Non-pigmented ciliary epithelial cell (primary cell): Measurements from ENCODE around the gene ANK3.

Experiments used
- DNase-seq: peaks from one replicate; pipeline ENCODE4 v3.0.0-alpha.2; 2010; ENCODE audit warnings: low read depth

Gene ANK3

DNA sequence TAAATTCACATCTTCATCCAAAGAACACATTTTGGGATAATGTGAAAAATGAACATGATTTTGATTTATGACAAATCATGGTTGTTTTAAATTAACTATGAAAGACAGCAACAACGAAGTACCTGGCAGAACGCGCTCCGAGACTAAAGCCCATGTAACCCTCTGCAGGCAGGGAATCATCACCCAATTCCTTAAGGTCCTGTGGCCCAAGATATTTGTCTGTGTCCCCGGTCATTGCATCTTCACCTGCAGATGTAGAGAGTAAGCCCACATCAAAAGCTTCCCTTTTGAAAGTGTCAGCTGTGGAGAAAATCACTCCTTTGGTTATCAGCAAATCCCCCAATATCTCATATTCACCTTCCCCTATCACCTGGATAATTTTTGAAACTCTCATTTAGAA lies 250.8 kb downstream of the ANK3 start:
- no peak for DNase-seq

DNA sequence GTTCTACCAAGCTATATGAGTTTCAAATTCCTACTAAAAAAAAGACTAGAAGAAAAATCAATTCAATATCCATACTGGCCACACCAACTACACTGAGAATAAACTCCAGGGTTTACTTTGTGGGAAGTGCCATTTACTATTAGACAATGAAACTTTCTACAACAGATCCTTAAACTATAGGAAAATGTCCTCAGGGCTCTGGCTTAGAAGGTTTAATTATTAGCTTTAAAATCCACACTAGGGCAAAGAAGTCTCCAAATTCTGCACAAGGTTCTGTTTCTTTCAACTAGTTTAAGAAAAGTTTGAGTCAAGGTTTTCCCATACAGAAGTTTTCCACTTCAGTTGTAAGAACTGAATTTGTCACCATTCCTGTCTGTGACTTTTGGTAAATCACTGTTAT lies 251.6 kb downstream of the ANK3 start:
- DNase-seq: no peak

DNA sequence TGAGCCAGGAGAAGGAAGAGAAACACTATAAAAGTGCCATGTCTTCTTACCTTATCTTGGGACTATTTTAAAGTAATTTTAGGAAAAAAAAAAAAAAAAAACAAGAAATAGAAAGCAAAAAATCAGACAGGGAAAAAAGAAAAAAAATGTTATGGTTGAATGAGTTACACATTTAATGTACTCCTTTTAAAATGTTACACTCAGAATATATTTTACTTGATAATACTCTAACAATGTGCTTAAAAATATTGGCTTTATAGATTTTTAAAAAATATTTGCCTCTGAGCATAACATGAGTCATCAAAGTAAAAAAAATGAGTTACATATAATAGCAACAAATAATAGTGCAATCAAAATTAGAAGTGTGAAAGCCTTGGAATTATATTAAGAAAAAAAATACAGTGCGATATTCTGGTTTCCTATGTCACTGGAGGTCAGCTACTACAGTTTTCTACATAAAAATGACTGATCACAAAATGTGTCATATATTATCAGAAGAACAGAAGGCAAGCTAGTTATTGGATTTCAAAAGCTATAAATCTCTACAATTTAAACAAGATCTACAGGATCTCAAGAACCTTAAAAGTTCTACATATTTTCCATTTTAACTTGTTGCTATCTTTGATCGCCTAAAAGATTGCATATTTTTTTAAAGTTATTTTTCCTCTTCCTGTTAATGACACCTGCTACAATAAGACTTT lies 252.2 kb downstream of the ANK3 start:
- no peak for DNase-seq

DNA sequence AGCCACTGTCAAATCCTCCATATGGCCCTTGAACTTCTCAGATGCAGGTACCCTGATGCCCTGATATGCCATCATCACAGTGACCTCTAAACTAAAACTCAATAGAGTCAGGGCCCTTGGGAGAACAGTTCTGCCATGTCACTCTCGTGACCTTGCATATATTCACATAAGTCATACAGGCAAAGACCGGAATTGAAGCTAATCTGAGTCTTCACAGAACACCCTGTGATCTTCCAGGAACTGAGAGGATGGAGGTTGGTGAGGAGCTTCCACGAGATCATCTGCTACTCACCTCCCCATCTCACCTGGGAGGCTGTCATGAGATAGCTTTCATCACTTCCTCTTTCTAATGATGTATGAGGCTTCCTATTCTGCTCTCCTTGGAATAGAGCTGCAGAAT lies 254.7 kb downstream of the ANK3 start:
- DNase-seq: no peak

DNA sequence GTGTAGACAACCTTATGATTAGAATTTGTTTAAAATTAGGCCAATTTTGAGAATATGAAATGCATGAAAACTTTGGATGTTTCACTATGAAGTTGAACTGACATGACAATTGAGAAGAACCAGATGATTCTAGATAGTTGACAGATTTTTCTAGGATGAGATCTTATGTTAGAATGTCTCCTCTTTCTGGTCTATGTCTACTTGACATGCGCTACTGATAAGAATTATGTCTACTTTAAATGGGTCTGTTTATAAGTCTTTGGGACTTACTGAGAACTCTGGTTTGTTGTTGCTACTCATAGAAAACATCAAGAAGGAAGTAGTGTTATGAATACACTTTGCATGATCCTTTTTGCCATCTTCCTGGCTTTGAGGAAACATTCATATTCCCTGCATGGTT lies 255.1 kb downstream of the ANK3 start:
- no peak for DNase-seq

DNA sequence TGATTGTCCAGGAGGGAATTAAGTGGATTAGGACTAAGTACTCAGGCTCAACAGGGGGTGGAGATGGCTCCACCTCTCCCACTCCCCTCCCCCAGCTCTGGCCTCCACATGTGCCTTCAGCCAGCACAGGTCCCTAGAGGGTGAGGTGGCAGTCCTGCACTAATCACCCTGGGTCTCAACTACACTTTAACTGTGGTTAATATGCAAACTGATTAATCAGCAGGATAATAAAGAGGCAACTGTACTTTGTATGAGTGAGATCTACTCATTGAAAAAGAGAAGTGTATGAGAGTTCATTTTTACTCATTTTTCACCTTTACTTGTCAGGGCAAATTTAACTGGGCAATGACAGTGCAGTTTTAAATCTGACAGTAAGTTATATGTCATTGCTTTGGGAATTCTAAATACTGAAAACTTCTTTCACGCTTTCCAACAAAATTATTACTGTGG lies 259.5 kb downstream of the ANK3 start:
- DNase-seq: no peak

DNA sequence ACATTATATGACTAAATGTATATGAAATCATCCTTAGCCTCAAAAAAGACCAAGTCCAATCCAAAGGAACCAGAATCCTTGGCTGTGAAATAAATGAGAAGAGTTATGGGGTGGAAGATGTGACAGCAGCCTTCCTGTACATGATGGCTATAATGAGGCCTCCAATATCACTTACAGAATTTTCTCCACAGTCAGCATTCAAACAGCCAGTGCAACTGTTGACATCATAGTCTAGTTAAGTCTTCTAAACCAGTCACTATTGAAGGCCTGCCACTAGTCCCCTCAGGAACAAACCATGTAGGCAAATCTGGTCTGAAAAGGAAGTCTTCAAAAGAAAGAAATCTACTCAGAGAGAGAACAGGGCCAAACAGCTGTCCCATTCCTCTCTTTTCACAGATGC lies 263.8 kb downstream of the ANK3 start:
- no peak for DNase-seq

DNA sequence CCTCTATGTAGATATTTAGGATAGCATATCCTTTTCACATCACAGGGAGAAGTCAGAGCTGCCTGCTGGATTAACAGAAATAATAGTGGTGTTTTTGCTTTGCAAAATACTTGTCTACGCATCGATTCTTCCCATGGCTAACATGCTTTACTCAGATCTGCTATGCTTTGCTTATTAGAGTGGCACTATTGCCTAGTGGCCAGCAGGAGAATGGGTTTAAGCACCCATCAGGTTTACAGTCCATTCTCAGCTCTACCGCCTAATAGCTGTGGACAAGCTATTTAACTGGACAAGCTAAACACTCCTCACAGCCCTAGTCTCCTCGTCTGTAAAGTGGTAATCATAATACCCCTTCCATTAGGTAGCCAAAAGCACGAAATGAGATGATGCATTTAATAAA lies 265.1 kb downstream of the ANK3 start:
- no peak for DNase-seq

DNA sequence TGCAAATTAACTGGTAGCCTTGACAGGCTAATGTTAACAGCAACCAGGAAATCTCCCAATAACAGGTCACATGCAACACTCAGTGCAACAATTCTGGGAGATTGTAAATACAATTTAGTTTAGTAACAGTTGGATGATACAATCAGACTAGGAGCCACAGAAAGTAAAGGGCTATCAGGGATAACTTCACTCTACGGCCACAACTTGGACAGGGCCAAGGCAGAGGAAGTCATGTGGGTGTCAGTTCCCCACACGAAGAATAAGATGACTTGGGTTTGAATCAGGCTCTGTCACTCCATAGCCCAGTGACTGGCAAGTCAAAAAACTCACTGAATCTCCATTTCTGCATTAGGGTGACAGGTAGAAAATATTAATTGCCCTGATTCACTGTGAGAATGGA lies 266.0 kb downstream of the ANK3 start:
- no peak for DNase-seq

DNA sequence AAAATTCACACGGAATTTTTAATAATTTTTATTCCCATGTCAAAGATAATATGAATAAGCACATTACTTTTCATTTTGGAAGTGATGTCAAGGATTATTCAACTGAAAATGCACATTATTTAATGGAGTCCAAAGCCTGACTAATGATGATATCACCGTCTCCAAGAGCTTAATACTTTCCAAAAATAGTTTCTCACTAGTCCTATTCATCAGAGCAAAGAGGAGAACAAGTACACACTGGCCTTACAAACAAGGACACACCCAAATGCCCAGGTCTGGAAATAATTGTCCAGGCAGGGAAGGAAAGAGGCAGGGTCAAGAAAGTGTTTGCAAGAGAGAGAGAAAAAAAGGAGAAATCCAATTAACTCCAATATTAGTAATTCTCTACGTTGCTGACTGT lies 266.5 kb downstream of the ANK3 start:
- DNase-seq: peak; percentile 55

DNA sequence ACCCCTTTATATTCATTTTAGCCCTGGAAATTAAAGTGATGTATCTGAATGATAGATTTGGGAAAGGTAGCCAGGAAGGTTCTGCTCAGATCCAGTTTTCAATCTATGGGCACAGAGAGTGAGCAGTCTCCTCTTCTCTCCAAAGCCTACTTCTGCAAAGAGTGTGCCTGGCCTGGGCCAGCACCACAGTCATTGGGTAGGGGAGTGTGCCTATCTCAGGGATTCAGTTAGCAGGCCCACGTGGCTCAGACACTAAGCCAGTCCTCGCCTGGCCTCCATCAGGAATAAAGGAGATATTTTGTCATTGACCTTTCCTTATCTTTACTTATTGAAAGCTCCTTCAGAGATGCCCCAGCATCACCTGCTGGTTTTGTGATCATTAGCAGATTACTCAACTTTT lies 267.5 kb downstream of the ANK3 start:
- DNase-seq: no peak

DNA sequence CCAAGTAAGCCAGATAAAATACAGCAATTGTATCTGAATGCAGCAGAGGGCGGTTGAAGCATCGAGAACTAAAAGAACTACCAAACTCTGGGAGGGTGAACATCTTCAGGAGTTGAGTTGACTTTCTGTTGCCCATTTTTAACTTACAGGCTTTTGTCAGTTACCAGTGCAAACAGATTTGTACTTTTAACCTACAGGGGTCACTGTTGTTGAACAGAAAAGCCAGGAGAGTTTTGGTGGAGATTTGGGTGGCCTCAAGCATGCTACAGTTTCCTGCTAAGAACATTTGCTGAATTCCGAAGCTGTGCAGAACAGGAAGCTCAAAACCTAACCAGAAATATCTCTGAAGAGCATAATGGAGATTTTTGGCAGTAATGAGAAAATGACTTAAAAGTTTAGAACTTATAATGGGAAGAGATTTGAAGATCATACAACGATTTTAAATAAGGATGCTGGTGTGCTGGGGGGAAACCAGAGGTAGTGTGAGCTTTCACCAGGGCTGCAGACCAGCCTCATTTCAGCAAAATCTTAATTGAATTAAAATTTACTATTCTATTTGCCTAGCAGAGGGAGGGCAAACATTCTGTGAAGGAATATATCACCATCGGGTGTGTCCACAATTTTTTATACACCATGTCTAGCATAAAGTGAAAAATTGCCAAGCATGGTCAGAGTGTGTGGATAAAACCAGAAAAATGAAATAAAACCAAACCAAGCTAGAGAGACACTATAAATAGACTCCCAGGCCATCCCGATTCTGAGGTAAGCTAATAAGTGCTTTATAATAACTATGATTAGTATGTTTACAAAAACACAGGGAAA lies 274.7 kb downstream of the ANK3 start:
- peak; percentile 45 for DNase-seq

DNA sequence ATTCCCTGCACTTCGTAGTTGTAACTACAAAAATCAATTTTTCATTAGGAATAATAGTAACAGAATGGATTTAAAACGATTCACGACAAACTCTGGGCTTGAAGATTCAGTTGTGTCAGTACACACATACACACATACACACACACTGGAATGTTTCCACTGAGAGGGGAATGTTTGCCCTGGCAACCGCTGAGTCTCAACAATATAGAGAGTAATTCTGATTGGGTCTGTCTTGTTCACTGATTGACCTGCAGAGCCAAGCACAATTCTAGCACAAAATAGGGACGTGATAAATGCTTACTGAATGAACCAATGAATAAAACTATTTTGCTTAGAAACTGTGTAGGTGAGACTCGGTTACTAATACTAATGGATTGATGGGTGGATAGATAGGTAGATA lies 278.9 kb downstream of the ANK3 start:
- DNase-seq: no peak

DNA sequence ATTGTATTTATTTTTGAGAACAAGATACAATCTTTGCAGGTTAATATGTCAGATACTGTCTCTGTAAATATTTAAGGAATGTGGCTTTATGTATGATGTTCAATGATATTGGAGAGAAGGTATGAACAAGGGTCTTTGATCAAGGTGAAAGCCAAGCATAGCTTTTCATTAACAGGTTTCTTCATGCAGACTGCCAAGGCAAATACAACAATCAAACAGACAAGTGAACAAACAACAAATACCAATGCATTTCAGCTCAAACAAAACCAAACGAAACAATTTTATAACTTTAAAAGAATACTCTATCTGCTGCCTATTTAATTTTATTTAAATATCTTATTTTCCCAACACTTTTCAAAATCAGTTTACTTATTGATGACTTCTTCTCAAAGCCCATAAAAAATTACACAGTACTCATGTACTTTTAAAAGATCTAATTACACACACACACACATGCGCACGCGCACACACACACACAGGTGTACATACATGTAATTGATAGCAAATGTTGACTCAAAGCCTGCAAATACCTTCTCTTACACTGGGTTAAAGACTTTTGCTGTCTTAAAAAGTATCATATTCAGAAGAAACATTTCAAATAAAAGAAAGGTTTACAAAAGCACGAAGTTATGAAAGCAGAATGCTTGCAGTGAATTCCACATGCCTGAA lies 282.2 kb downstream of the ANK3 start:
- no peak for DNase-seq

DNA sequence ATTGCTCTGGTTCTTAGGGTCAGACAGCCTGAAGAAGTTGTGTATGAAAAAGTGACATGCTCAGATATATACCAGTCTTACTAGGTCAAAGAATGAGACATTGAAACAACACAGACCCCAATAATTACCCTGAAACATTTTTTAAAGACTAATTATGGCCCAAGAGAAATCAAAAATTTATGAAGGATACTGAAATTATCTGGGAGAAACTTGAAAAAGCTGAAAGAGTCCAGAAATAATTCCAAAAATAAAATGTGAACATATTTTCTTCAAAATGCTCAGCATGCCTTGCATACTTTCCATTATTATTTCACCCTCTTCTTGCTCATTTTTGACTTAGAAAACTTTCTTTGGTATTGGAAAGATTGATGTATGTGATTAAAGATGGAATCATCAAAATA lies 284.4 kb downstream of the ANK3 start:
- DNase-seq: no peak

DNA sequence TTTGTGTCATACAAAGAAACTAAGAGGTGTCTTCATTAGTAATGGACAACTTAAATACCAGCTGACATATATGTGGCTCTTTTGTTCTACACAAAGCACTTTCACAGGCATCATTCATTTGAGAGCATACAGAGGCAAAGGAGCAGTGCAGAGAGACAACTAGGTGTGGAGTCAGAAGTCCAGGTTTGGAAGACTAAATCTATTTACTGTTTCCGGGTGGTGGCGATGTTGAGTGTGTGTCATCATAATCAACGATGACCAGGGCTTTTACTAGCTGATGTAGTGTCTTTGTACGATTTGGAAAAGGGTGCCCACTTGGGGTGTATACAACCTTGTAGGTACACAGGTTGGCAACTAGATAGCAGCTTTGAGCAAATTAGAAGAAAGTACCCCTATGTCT lies 287.9 kb downstream of the ANK3 start:
- DNase-seq: no peak

DNA sequence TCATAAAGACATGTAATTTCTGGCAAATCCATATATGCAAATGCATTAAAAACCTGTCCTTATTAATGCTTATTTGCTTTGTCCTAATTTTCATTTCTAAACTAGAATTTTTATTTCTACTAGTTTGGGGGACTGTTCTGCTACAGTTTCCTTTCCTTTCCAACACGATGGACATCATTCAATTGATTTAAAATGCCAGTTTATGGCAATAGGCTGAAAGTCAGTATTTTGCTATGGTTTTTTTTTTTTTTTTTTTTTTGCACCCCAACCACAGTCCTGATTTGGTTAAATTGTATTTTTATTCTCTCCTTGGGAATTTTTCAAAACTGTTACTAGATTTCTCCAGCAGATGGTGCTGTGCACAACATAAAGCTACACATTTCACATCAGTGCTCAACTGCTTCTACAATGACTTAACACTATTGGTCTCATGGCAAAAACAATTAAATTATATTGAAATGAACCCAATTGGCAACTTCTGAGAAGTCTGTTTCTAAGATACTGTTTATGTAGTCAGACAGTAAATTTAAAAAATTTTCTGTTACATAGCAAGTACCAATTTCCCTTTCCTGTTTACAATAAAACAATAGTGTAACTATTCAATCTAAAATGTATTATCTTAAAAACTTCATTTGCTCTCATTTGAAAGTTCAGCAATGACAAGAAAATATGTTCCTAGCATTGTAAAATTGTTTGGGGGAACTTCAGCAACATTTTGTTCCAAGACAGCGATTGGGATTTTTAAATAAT lies 289.5 kb downstream of the ANK3 start:
- DNase-seq: peak; percentile 20

DNA sequence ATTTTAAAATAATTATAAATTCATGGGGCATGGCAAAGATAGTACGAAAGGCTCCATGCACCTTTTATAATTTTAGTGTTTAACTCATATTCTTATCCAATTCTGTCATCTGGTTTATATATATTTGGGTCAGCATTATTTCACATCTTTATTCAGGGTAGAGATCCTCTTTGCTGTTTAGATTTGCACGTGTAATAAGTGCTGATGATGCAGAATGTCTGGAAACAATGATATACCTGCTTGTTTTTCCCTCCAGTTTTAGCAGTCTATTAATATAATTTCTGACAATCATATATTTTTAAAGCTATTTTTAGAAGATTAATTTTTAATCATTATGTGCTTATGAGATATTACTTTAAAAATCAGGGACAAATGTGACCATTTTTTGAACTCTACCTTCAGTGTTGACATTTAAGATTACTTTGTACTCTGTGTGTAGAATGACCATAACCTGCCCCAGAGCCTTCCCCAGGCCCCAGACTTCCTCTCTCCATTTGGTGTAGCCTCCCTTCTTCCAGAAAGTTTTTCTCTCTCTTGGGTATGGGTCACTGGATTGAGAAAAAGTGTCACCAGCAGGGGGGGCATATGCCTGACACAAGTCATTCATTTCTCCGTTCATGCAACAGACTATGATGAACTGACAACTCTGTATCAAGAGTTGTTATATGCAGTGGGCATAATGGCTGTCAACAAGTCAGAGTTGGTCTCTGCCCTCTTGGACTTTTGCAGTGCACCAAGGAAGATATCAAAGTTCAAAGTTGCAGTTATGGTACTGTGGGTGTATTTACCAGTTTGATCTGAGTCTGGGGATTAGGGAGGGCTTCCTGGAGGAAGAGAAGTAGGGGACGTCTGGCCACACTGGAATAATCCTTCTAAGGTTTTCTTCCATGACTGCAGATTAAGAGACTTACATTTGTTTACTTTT lies 290.7 kb downstream of the ANK3 start:
- DNase-seq: no peak

DNA sequence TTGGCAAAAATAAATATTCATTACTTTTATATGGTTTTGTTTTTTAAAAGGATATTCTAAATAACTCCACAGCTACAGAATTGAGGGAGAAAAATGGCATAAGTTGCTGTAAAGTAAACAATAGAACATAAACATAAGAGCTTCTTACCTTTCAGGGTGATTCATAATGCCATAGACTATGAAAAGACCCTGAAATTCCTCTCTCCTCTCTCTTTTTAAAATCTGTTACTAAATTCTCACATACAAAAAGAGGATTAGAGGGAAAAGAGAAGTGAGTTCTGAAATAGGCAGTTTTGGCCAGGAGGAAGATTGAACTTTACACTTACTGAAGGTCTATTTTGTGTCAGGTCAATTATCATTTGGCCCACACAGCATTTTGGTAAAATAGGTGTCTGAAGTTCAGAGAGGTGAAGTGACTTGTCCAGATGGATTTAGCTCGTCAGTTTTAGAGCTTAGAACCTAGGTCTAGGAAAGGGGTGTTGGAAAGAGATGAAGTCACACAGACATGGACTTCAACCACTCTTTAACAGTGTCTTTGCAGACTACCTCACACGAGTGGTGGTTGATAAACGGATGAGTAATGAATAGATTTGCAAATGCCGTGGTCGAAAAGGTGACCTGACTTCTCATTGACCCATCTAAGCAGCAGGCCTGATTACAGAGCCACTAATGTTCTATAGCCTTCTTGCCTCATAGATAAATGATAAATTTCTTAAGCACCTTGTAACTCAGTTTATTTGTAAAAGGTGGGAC lies 292.7 kb downstream of the ANK3 start:
- no peak for DNase-seq

DNA sequence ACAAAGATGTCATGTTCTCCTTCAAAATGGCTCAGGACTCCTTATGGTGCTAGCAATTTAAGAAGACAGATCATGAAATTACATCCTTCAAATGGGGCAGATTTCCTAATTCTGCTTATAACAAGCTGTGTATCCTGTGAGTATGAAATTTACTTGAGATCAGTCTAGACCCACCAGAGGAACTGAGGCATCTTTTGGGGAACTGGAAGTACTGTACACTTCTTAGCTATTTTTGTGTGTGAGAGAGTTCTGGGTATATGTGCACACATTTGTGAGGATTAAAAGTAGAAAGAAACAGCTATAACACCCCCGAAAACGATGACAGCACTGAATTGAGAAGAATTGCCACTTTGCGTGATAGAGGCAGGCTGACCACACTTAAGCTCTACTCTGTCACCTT lies 296.4 kb downstream of the ANK3 start:
- no peak for DNase-seq

DNA sequence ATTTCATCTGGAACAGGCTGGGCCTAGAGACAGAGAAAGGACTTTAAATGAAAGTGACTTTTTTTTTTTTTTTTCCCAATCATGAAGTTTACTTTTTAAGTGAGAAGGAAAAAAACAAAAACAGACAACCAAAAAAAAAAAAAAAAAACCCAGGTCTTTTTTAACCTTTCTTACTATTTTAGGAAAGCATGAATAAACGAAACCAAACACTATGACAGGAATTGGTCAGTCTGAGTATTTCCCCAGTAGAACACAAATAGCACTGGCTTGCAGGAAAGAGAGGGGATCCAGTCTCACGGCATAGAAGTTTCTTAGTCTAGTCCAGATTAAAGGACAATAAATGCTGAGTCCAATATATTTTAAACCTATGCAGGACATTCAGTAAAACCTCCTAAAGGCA lies 302.8 kb downstream of the ANK3 start:
- DNase-seq: no peak
